ENCODE data around the gene APC2. TPM values are rescaled to one million over a fixed set of nuclear protein-coding genes. Genes with fewer than 3 reads are reported as not detected.

Gene APC2
- polyA plus RNA-seq, 1 donor (not counting 4 experiments of a cell fraction or from before 2014, with no cell fraction given) = 0.01 TPM

- Histone ChIP-seq H3K27ac (ENCODE audit: control insufficient read depth, insufficient read depth, low read length) (no peak overlapping the region), H3K9me3 (ENCODE audit: control insufficient read depth, low read depth, low read length) (no peaks in the 10 kb centered on the region), H3K27me3 (ENCODE audit: control insufficient read depth, extremely low read depth, insufficient read depth, low read length) (no peaks in the 10 kb centered on the region), H3K9me1 (ENCODE audit: control insufficient read depth, extremely low read depth, insufficient read depth, low read length) (no peaks in the 10 kb centered on the region), H3K36me3 (ENCODE audit: control insufficient read depth in 2 of 2, extremely low read depth in 1 of 2, insufficient read depth in 2 of 2, low read length in 2 of 2) (peaks cover 0 to 5% of the 10 kb centered on the region in 2 experiments), H4K20me1 (ENCODE audit: control insufficient read depth, extremely low read depth, insufficient read depth, low read length) (no peaks in the 10 kb centered on the region), H3K4me3 (ENCODE audit: control insufficient read depth in 2 of 3, extremely low read depth in 1 of 3, insufficient read depth in 2 of 3, low read depth in 1 of 3, low read length in 3 of 3) (no peak overlapping the region), H3K4me1 (ENCODE audit: control insufficient read depth, extremely low read depth, insufficient read depth, low read length) (peaks cover 13% of the 10 kb centered on the region), H2AFZ (ENCODE audit: control insufficient read depth, low read length) (no peak overlapping the region), H3K9ac (ENCODE audit: control insufficient read depth, extremely low read depth, insufficient read depth, low read length) (no peak overlapping the region), H3K4me2 (ENCODE audit: control insufficient read depth, extremely low read depth, insufficient read depth, low read depth, low read length) (no peak overlapping the region), H3K79me2 (ENCODE audit: control insufficient read depth, insufficient read depth, low read length) (no peaks in the 10 kb centered on the region)
- DNase-seq (ENCODE audit: low read depth, low spot score) (no peak), FAIRE-seq (peak; percentile 34)
- TF ChIP-seq, protein P1, sequence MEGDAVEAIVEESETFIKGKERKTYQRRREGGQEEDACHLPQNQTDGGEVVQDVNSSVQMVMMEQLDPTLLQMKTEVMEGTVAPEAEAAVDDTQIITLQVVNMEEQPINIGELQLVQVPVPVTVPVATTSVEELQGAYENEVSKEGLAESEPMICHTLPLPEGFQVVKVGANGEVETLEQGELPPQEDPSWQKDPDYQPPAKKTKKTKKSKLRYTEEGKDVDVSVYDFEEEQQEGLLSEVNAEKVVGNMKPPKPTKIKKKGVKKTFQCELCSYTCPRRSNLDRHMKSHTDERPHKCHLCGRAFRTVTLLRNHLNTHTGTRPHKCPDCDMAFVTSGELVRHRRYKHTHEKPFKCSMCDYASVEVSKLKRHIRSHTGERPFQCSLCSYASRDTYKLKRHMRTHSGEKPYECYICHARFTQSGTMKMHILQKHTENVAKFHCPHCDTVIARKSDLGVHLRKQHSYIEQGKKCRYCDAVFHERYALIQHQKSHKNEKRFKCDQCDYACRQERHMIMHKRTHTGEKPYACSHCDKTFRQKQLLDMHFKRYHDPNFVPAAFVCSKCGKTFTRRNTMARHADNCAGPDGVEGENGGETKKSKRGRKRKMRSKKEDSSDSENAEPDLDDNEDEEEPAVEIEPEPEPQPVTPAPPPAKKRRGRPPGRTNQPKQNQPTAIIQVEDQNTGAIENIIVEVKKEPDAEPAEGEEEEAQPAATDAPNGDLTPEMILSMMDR (optimal IDR thresholded peaks at IDR 0.05 in 1 of 3, IDR thresholded peaks at IDR 0.05 in 1 of 3, conservative IDR thresholded peaks at IDR 0.05 in 1 of 3; ENCODE audit: extremely low read depth in 1 of 3, insufficient read depth in 2 of 3, low read length in 3 of 3) = no peak
- no peak for TF ChIP-seq EZH2 (IDR thresholded peaks at IDR 0.05; ENCODE audit: low read length)
- dilution Hi-C loops (cut with MboI; ENCODE audit: extremely low pct_ligation_motif_present, low sequenced_read_pairs) = no loop called here
These were observed 59.9 kb downstream of the APC2 start for GRCh38 chr19:1509602-1510441.

- Histone ChIP-seq H3K9me1 (ENCODE audit: control insufficient read depth, extremely low read depth, insufficient read depth, low read length) (no peaks in the 10 kb centered on the region), H3K9me3 (ENCODE audit: control insufficient read depth, low read depth, low read length) (no peaks in the 10 kb centered on the region), H3K27ac (ENCODE audit: control insufficient read depth, insufficient read depth, low read length) (no peak overlapping the region), H3K9ac (ENCODE audit: control insufficient read depth, extremely low read depth, insufficient read depth, low read length) (no peak overlapping the region), H3K36me3 (ENCODE audit: control insufficient read depth in 2 of 2, extremely low read depth in 1 of 2, insufficient read depth in 2 of 2, low read length in 2 of 2) (peaks cover 0 to 3% of the 10 kb centered on the region in 2 experiments), H4K20me1 (ENCODE audit: control insufficient read depth, extremely low read depth, insufficient read depth, low read length) (no peaks in the 10 kb centered on the region), H3K4me3 (ENCODE audit: control insufficient read depth in 2 of 3, extremely low read depth in 1 of 3, insufficient read depth in 2 of 3, low read depth in 1 of 3, low read length in 3 of 3) (no peak overlapping the region), H3K4me1 (ENCODE audit: control insufficient read depth, extremely low read depth, insufficient read depth, low read length) (peaks cover 13% of the 10 kb centered on the region), H2AFZ (ENCODE audit: control insufficient read depth, low read length) (no peak overlapping the region), H3K27me3 (ENCODE audit: control insufficient read depth, extremely low read depth, insufficient read depth, low read length) (no peaks in the 10 kb centered on the region), H3K79me2 (ENCODE audit: control insufficient read depth, insufficient read depth, low read length) (no peaks in the 10 kb centered on the region), H3K4me2 (ENCODE audit: control insufficient read depth, extremely low read depth, insufficient read depth, low read depth, low read length) (no peak overlapping the region)
- dilution Hi-C loops (cut with MboI; ENCODE audit: extremely low pct_ligation_motif_present, low sequenced_read_pairs) = no loop called here
- TF ChIP-seq EZH2 (IDR thresholded peaks at IDR 0.05; ENCODE audit: low read length) = no peak
- TF ChIP-seq, protein P1 (optimal IDR thresholded peaks at IDR 0.05 in 1 of 3, IDR thresholded peaks at IDR 0.05 in 1 of 3, conservative IDR thresholded peaks at IDR 0.05 in 1 of 3; ENCODE audit: extremely low read depth in 1 of 3, insufficient read depth in 2 of 3, low read length in 3 of 3) = no peak
- no peak for FAIRE-seq
- no peak for DNase-seq (ENCODE audit: low read depth, low spot score)
These were observed 60.5 kb downstream of the APC2 start for GRCh38 chr19:1510442-1510806.
